Measurements from ENCODE around the gene L2HGDH. TPM values are rescaled to one million over a fixed set of nuclear protein-coding genes. Genes with fewer than 3 reads are reported as not detected.

The L2HGDH gene
- total RNA-seq, 2 experiments from 2014 or later = 9.7 to 10.0 TPM

- ChIA-PET POLR2A (interaction anchor here (0.5 to 3.2 kb wide), 19 partner anchors 10 to 725 kb away, joined by 3 to 32 read pairs (median 5); partner anchors contain the start of genes CDKL1, DNAAF2, LRR1 and MAP4K5), CTCF (interaction anchor here (0.6 to 3.1 kb wide), 13 partner anchors 8 to 691 kb away, joined by 3 to 40 read pairs (median 4); partner anchors contain the start of genes MGAT2, NEMF, RPL36AL and SOS2)
- Mint-ChIP-seq H3K36me3 (ENCODE audit: low read depth) (peaks cover 23% of the 10 kb centered on the region), H3K9me3 (peaks cover 3% of the 10 kb centered on the region), H3K4me3 (peak overlapping the region; percentile 95), H3K27ac (peak overlapping the region; percentile 84), H3K27me3 (no peaks in the 10 kb centered on the region), H3K4me1 (peaks cover 35% of the 10 kb centered on the region)
- no peak for DNase-seq
These were observed 575 bp downstream of the L2HGDH start for GRCh38 chr14:50311337-50311971.

GRCh38 chr14:50310445-50310844 is 1.6 kb downstream of the L2HGDH start:
- peaks cover 21% of the 10 kb centered on the region for H3K36me3 Mint-ChIP-seq (ENCODE audit: low read depth)
- peak overlapping the region; percentile 23 for H3K4me3 Mint-ChIP-seq
- peaks cover 32% of the 10 kb centered on the region for H3K4me1 Mint-ChIP-seq
- CTCF ChIA-PET = interaction anchor here (1.0 to 3.1 kb wide), 4 partner anchors 11 to 458 kb away, joined by 3 to 40 read pairs (median 6); partner anchors contain the start of gene NEMF
- H3K27ac Mint-ChIP-seq = no peak overlapping the region
- H3K27me3 Mint-ChIP-seq = no peaks in the 10 kb centered on the region
- no peak for DNase-seq
- POLR2A ChIA-PET = interaction anchor here (1.0 to 3.2 kb wide), 2 partner anchors 27 to 53 kb away, joined by 3 to 32 read pairs; no protein-coding TSS in a partner anchor
- peaks cover 3% of the 10 kb centered on the region for H3K9me3 Mint-ChIP-seq

GRCh38 chr14:50308363-50308915 is 3.6 kb downstream of the L2HGDH start:
- H3K4me3 Mint-ChIP-seq = no peak overlapping the region
- ChIA-PET POLR2A (no interaction called here), CTCF (no interaction called here)
- no peak for DNase-seq
- no peaks in the 10 kb centered on the region for H3K27me3 Mint-ChIP-seq
- peaks cover 13% of the 10 kb centered on the region for H3K36me3 Mint-ChIP-seq (ENCODE audit: low read depth)
- H3K4me1 Mint-ChIP-seq = peaks cover 27% of the 10 kb centered on the region
- no peak overlapping the region for H3K27ac Mint-ChIP-seq
- no peaks in the 10 kb centered on the region for H3K9me3 Mint-ChIP-seq

GRCh38 chr14:50303744-50304471 is 8.1 kb downstream of the L2HGDH start:
- H3K9me3 Mint-ChIP-seq = no peaks in the 10 kb centered on the region
- no peak for DNase-seq
- no peak overlapping the region for H3K27ac Mint-ChIP-seq
- no peaks in the 10 kb centered on the region for H3K27me3 Mint-ChIP-seq
- H3K4me3 Mint-ChIP-seq = no peak overlapping the region
- CTCF ChIA-PET = interaction anchor here (0.7 to 1.4 kb wide), 3 partner anchors 8 to 228 kb away, joined by 3 read pairs; partner anchors contain the start of genes DMAC2L, L2HGDH and MAP4K5
- peaks cover 4% of the 10 kb centered on the region for H3K4me1 Mint-ChIP-seq
- POLR2A ChIA-PET = no interaction called here
- H3K36me3 Mint-ChIP-seq (ENCODE audit: low read depth) = peaks cover 19% of the 10 kb centered on the region

- peaks cover 25% of the 10 kb centered on the region for H3K36me3 Mint-ChIP-seq (ENCODE audit: low read depth)
- DNase-seq = no peak
- H3K4me1 Mint-ChIP-seq = peaks cover 1% of the 10 kb centered on the region
- no peak overlapping the region for H3K4me3 Mint-ChIP-seq
- ChIA-PET POLR2A (no interaction called here), CTCF (no interaction called here)
- H3K27me3 Mint-ChIP-seq = no peaks in the 10 kb centered on the region
- H3K9me3 Mint-ChIP-seq = peaks cover 1% of the 10 kb centered on the region
- no peak overlapping the region for H3K27ac Mint-ChIP-seq
These were observed 10.1 kb downstream of the L2HGDH start for GRCh38 chr14:50301914-50302313.

- Mint-ChIP-seq H3K4me1 (no peaks in the 10 kb centered on the region), H3K27me3 (no peaks in the 10 kb centered on the region), H3K27ac (no peak overlapping the region), H3K9me3 (peaks cover 1% of the 10 kb centered on the region), H3K36me3 (ENCODE audit: low read depth) (peaks cover 22% of the 10 kb centered on the region), H3K4me3 (no peak overlapping the region)
- POLR2A ChIA-PET = no interaction called here
- DNase-seq = no peak
- CTCF ChIA-PET = interaction anchor here (1.2 kb wide), 1 partner anchor 21 kb away, joined by 3 read pairs; no protein-coding TSS in a partner anchor
These were observed 12.4 kb downstream of the L2HGDH start for GRCh38 chr14:50299585-50299984.

- peaks cover 19% of the 10 kb centered on the region for H3K36me3 Mint-ChIP-seq (ENCODE audit: low read depth)
- H3K4me1 Mint-ChIP-seq = no peaks in the 10 kb centered on the region
- no peaks in the 10 kb centered on the region for H3K9me3 Mint-ChIP-seq
- H3K27me3 Mint-ChIP-seq = no peaks in the 10 kb centered on the region
- H3K27ac Mint-ChIP-seq = no peak overlapping the region
- CTCF ChIA-PET = no interaction called here
- no peak for DNase-seq
- POLR2A ChIA-PET = no interaction called here
- H3K4me3 Mint-ChIP-seq = no peak overlapping the region
These were observed 21.7 kb downstream of the L2HGDH start for GRCh38 chr14:50290306-50290705.

- ChIA-PET CTCF (interaction anchor here (1.4 kb wide), 1 partner anchor 23 kb away, joined by 5 read pairs; the partner anchor contains the start of gene L2HGDH), POLR2A (no interaction called here)
- H3K27ac Mint-ChIP-seq = no peak overlapping the region
- DNase-seq = no peak
- H3K4me1 Mint-ChIP-seq = no peaks in the 10 kb centered on the region
- peaks cover 12% of the 10 kb centered on the region for H3K36me3 Mint-ChIP-seq (ENCODE audit: low read depth)
- H3K4me3 Mint-ChIP-seq = no peak overlapping the region
- no peaks in the 10 kb centered on the region for H3K27me3 Mint-ChIP-seq
- no peaks in the 10 kb centered on the region for H3K9me3 Mint-ChIP-seq
These were observed 23.9 kb downstream of the L2HGDH start for GRCh38 chr14:50288146-50288545.

- Mint-ChIP-seq H3K9me3 (no peaks in the 10 kb centered on the region), H3K27ac (no peak overlapping the region), H3K4me1 (no peaks in the 10 kb centered on the region), H3K36me3 (ENCODE audit: low read depth) (peaks cover 5% of the 10 kb centered on the region), H3K27me3 (no peaks in the 10 kb centered on the region), H3K4me3 (no peak overlapping the region)
- DNase-seq = no peak
- CTCF ChIA-PET = no interaction called here
- POLR2A ChIA-PET = no interaction called here
These were observed 26.2 kb downstream of the L2HGDH start for GRCh38 chr14:50285861-50286260.

- Mint-ChIP-seq H3K9me3 (no peaks in the 10 kb centered on the region), H3K27ac (no peak overlapping the region), H3K4me3 (no peak overlapping the region), H3K27me3 (no peaks in the 10 kb centered on the region), H3K36me3 (ENCODE audit: low read depth) (no peaks in the 10 kb centered on the region), H3K4me1 (no peaks in the 10 kb centered on the region)
- DNase-seq = no peak
- CTCF ChIA-PET = interaction anchor here (0.6 kb wide), 1 partner anchor 26 kb away, joined by 5 read pairs; no protein-coding TSS in a partner anchor
- POLR2A ChIA-PET = no interaction called here
These were observed 39.5 kb downstream of the L2HGDH start for GRCh38 chr14:50272498-50272897.

GRCh38 chr14:50270932-50271331 is 41.1 kb downstream of the L2HGDH start:
- Mint-ChIP-seq H3K27me3 (no peaks in the 10 kb centered on the region), H3K27ac (no peak overlapping the region), H3K4me3 (no peak overlapping the region), H3K36me3 (ENCODE audit: low read depth) (no peaks in the 10 kb centered on the region), H3K4me1 (no peaks in the 10 kb centered on the region), H3K9me3 (no peaks in the 10 kb centered on the region)
- POLR2A ChIA-PET = interaction anchor here (1.1 kb wide), 1 partner anchor 14 kb away, joined by 3 read pairs; no protein-coding TSS in a partner anchor
- no peak for DNase-seq
- CTCF ChIA-PET = interaction anchor here (0.6 kb wide), 1 partner anchor 397 kb away, joined by 3 read pairs; no protein-coding TSS in a partner anchor

GRCh38 chr14:50265029-50265428 is 47.0 kb downstream of the L2HGDH start:
- POLR2A ChIA-PET = no interaction called here
- Mint-ChIP-seq H3K4me1 (peaks cover 1% of the 10 kb centered on the region), H3K9me3 (no peaks in the 10 kb centered on the region), H3K36me3 (ENCODE audit: low read depth) (peaks cover 3% of the 10 kb centered on the region), H3K27ac (no peak overlapping the region), H3K4me3 (no peak overlapping the region), H3K27me3 (no peaks in the 10 kb centered on the region)
- no peak for DNase-seq
- CTCF ChIA-PET = no interaction called here

- H3K4me1 Mint-ChIP-seq = peaks cover 1% of the 10 kb centered on the region
- no peak for DNase-seq
- H3K9me3 Mint-ChIP-seq = no peaks in the 10 kb centered on the region
- ChIA-PET POLR2A (no interaction called here), CTCF (no interaction called here)
- H3K4me3 Mint-ChIP-seq = no peak overlapping the region
- peaks cover 3% of the 10 kb centered on the region for H3K36me3 Mint-ChIP-seq (ENCODE audit: low read depth)
- H3K27me3 Mint-ChIP-seq = no peaks in the 10 kb centered on the region
- no peak overlapping the region for H3K27ac Mint-ChIP-seq
These were observed 48.7 kb downstream of the L2HGDH start for GRCh38 chr14:50263321-50263720.

All from activated CD4-positive, alpha-beta memory T cell treated with anti-CD3 and anti-CD28 coated beads, Interleukin-2, amount 10 ng/mL, durations not matched to agents 7 days and 5 days (primary cell).